Measurements from ENCODE around the gene NR6A1. TPM values are rescaled to one million over a fixed set of nuclear protein-coding genes. Genes with fewer than 3 reads are reported as not detected.

Gene NR6A1
- total RNA-seq, 1 experiment from 2014 or later, result 0.91 TPM

GRCh38 chr9:124789531-124789930 lies 18.4 kb upstream of the NR6A1 start:
- H3K27ac Mint-ChIP-seq (ENCODE audit: low read depth, unreplicated experiment), result no peak overlapping the region
- no peaks in the 10 kb centered on the region for H3K36me3 Mint-ChIP-seq (ENCODE audit: insufficient read depth, unreplicated experiment)
- POLR2A ChIA-PET, result interaction anchor here (0.7 to 1.3 kb wide), 3 partner anchors 29 to 80 kb away, joined by 3 to 6 read pairs (median 5); no protein-coding TSS in a partner anchor
- TF ChIP-seq CTCF (IDR thresholded peaks at IDR 0.05; ENCODE audit: unreplicated experiment), result no peak
- intact Hi-C loops (cut with micrococcal nuclease), result no loop called here
- peaks cover 8% of the 10 kb centered on the region for H3K4me1 Mint-ChIP-seq (ENCODE audit: insufficient read depth, unreplicated experiment)
- H3K9me3 Mint-ChIP-seq (ENCODE audit: unreplicated experiment), result no peaks in the 10 kb centered on the region
- H3K27me3 Mint-ChIP-seq (ENCODE audit: insufficient read depth, unreplicated experiment), result no peaks in the 10 kb centered on the region
- no TSS peak for BruUV-seq (replicated peaks)
- CTCF ChIA-PET, result interaction anchor here (1.6 to 1.7 kb wide), 3 partner anchors 15 to 63 kb away, joined by 3 to 7 read pairs (median 5); partner anchors contain the start of gene WDR38
- H3K4me3 Mint-ChIP-seq (ENCODE audit: unreplicated experiment), result no peak overlapping the region
- no peak for DNase-seq (ENCODE audit: unreplicated experiment)

- BruUV-seq (replicated peaks), result no TSS peak
Observed at GRCh38 chr9:124788542-124789217, 17.6 kb upstream of the NR6A1 start.

GRCh38 chr9:124786881-124787573 lies 15.9 kb upstream of the NR6A1 start:
- Mint-ChIP-seq H3K9me3 (ENCODE audit: unreplicated experiment) (no peaks in the 10 kb centered on the region), H3K4me1 (ENCODE audit: insufficient read depth, unreplicated experiment) (peaks cover 6% of the 10 kb centered on the region), H3K27ac (ENCODE audit: low read depth, unreplicated experiment) (no peak overlapping the region), H3K36me3 (ENCODE audit: insufficient read depth, unreplicated experiment) (no peaks in the 10 kb centered on the region), H3K27me3 (ENCODE audit: insufficient read depth, unreplicated experiment) (no peaks in the 10 kb centered on the region), H3K4me3 (ENCODE audit: unreplicated experiment) (no peak overlapping the region)
- ChIA-PET POLR2A (interaction anchor here (1.3 kb wide), 1 partner anchor 32 kb away, joined by 4 read pairs; no protein-coding TSS in a partner anchor), CTCF (interaction anchor here (0.6 to 2.1 kb wide), 4 partner anchors 9 to 65 kb away, joined by 3 to 13 read pairs (median 4); no protein-coding TSS in a partner anchor)
- intact Hi-C loops (cut with micrococcal nuclease), result no loop called here
- no peak for DNase-seq (ENCODE audit: unreplicated experiment)
- no TSS peak for BruUV-seq (replicated peaks)
- no peak for TF ChIP-seq CTCF (IDR thresholded peaks at IDR 0.05; ENCODE audit: unreplicated experiment)

More at GRCh38 chr9:124788542-124789217, 17.6 kb upstream of the NR6A1 start:
- Mint-ChIP-seq H3K4me3 (ENCODE audit: unreplicated experiment) (no peak overlapping the region), H3K27me3 (ENCODE audit: insufficient read depth, unreplicated experiment) (no peaks in the 10 kb centered on the region), H3K9me3 (ENCODE audit: unreplicated experiment) (no peaks in the 10 kb centered on the region), H3K4me1 (ENCODE audit: insufficient read depth, unreplicated experiment) (peaks cover 11% of the 10 kb centered on the region), H3K27ac (ENCODE audit: low read depth, unreplicated experiment) (no peak overlapping the region), H3K36me3 (ENCODE audit: insufficient read depth, unreplicated experiment) (no peaks in the 10 kb centered on the region)
- DNase-seq (ENCODE audit: unreplicated experiment), result no peak
- POLR2A ChIA-PET, result interaction anchor here (1.3 kb wide), 1 partner anchor 30 kb away, joined by 6 read pairs; no protein-coding TSS in a partner anchor
- CTCF ChIA-PET, result interaction anchor here (1.6 to 1.7 kb wide), 3 partner anchors 14 to 64 kb away, joined by 3 to 7 read pairs (median 5); partner anchors contain the start of gene WDR38
- no peak for TF ChIP-seq CTCF (IDR thresholded peaks at IDR 0.05; ENCODE audit: unreplicated experiment)
- intact Hi-C loops (cut with micrococcal nuclease), result no loop called here

- no TSS peak for BruUV-seq (replicated peaks)
- intact Hi-C loops (cut with micrococcal nuclease), result no loop called here
- H3K4me3 Mint-ChIP-seq (ENCODE audit: unreplicated experiment), result no peak overlapping the region
- no peaks in the 10 kb centered on the region for H3K36me3 Mint-ChIP-seq (ENCODE audit: insufficient read depth, unreplicated experiment)
- CTCF ChIA-PET, result no interaction called here
- POLR2A ChIA-PET, result interaction anchor here (1.0 kb wide), 1 partner anchor 69 kb away, joined by 3 read pairs; the partner anchor contains the start of gene WDR38
- peaks cover 14% of the 10 kb centered on the region for H3K4me1 Mint-ChIP-seq (ENCODE audit: insufficient read depth, unreplicated experiment)
- H3K27ac Mint-ChIP-seq (ENCODE audit: low read depth, unreplicated experiment), result no peak overlapping the region
- no peaks in the 10 kb centered on the region for H3K27me3 Mint-ChIP-seq (ENCODE audit: insufficient read depth, unreplicated experiment)
- peak; percentile 49 for DNase-seq (ENCODE audit: unreplicated experiment)
- no peak for TF ChIP-seq CTCF (IDR thresholded peaks at IDR 0.05; ENCODE audit: unreplicated experiment)
- H3K9me3 Mint-ChIP-seq (ENCODE audit: unreplicated experiment), result no peaks in the 10 kb centered on the region
Observed at GRCh38 chr9:124784509-124784908, 13.4 kb upstream of the NR6A1 start.
